GM06990 (cell line): Measurements from ENCODE around the gene S100G.

Source experiments
- DNase-seq: peaks from one replicate; pipeline ENCODE4 v3.0.0-alpha.2; 2011; ENCODE audit not compliant: insufficient read length; ENCODE audit errors: extremely low read depth
- H3K27me3 ChIP-seq: replicated peaks from 2 replicates; pipeline ENCODE4 v1.6.0; 2011; ENCODE audit warnings: low read length; ENCODE audit not compliant: control insufficient read depth, insufficient read depth
- H3K36me3 ChIP-seq: 2 replicates; pipeline ENCODE4 v1.5.1; 2011; ENCODE audit warnings: low read length; ENCODE audit not compliant: control insufficient read depth, insufficient read depth
- H3K4me3 ChIP-seq: replicated peaks from 2 replicates; pipeline ENCODE4 v1.5.1; 2011; ENCODE audit warnings: low read depth, mild to moderate bottlenecking, control low read depth, low read length
- CTCF ChIP-seq: IDR thresholded peaks from 2 replicates; pipeline ENCODE4 v1.5.1; 2011; ENCODE audit warnings: low read length, control low read depth, mild to moderate bottlenecking, inconsistent platforms; ENCODE audit not compliant: insufficient read depth, poor library complexity, severe bottlenecking

Gene S100G

GRCh38 chrX:16653424-16653823 is 3.5 kb downstream of the S100G start:
- H3K4me3 ChIP-seq: no peak overlapping the region
- DNase-seq: no peak
- no peak for TF ChIP-seq CTCF
- no peaks in the 10 kb centered on the region for H3K27me3 ChIP-seq
- H3K36me3 ChIP-seq: no peaks in the 10 kb centered on the region

GRCh38 chrX:16654093-16654492 is 4.1 kb downstream of the S100G start:
- no peak for TF ChIP-seq CTCF
- H3K4me3 ChIP-seq: no peak overlapping the region
- H3K36me3 ChIP-seq: no peaks in the 10 kb centered on the region
- H3K27me3 ChIP-seq: no peaks in the 10 kb centered on the region
- DNase-seq: no peak

- H3K4me3 ChIP-seq: no peak overlapping the region
- no peaks in the 10 kb centered on the region for H3K36me3 ChIP-seq
- no peak for TF ChIP-seq CTCF
- no peak for DNase-seq
- no peaks in the 10 kb centered on the region for H3K27me3 ChIP-seq
These were observed 8.3 kb downstream of the S100G start for GRCh38 chrX:16658284-16658683.

GRCh38 chrX:16659321-16659720 is 9.4 kb downstream of the S100G start:
- Histone ChIP-seq H3K27me3 (no peaks in the 10 kb centered on the region), H3K36me3 (no peaks in the 10 kb centered on the region), H3K4me3 (no peak overlapping the region)
- DNase-seq: no peak
- TF ChIP-seq CTCF: no peak

- TF ChIP-seq CTCF: no peak
- H3K27me3 ChIP-seq: no peaks in the 10 kb centered on the region
These were observed 11.5 kb downstream of the S100G start for GRCh38 chrX:16661495-16661894.

GRCh38 chrX:16662402-16662801 is 12.4 kb downstream of the S100G start:
- H3K36me3 ChIP-seq: no peaks in the 10 kb centered on the region; the same call in 1 of the 2 replicates
- no peak for DNase-seq
- no peak overlapping the region for H3K4me3 ChIP-seq
- H3K27me3 ChIP-seq: no peaks in the 10 kb centered on the region
- no peak for TF ChIP-seq CTCF

More at GRCh38 chrX:16661495-16661894, 11.5 kb downstream of the S100G start:
- DNase-seq: no peak
- Histone ChIP-seq H3K36me3 (no peaks in the 10 kb centered on the region; the same call in 1 of the 2 replicates), H3K4me3 (no peak overlapping the region)
